ENCODE results near the gene COL1A1. TPM values are rescaled to one million over a fixed set of nuclear protein-coding genes. Genes with fewer than 3 reads are reported as not detected.

COL1A1 gene
- total RNA-seq, 1 donor from 2014 or later, result 10.1 TPM

DNA sequence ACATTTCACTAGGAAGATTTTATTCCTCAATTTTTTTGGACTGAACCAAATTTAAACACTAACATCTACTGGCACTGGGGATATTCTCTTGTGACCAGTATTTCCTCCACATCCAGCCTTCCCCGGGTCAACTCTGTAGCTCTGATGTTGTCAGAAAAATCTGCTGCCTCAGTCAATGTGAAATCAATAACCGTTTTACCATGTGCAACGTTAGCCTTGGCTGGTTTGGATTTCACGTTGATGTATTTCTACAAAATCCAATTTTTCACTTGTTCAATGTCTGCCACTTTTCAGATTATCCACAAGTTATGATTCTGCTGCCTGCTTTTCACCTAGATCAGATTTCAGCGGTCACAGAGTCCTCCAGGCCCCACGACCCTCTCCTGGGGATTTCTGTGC is 28.5 kb downstream of the COL1A1 start:
- no peak for DNase-seq
- Mint-ChIP-seq H3K27ac (ENCODE audit: unreplicated experiment) (peak overlapping the region; percentile 5), H3K9me3 (ENCODE audit: unreplicated experiment) (peaks cover 9% of the 10 kb centered on the region), H3K4me3 (ENCODE audit: unreplicated experiment) (peak overlapping the region; percentile 26), H3K27me3 (ENCODE audit: unreplicated experiment) (peaks cover 9% of the 10 kb centered on the region), H3K4me1 (ENCODE audit: low read depth, unreplicated experiment) (peaks cover 34% of the 10 kb centered on the region), H3K36me3 (ENCODE audit: unreplicated experiment) (no peaks in the 10 kb centered on the region)
- no peak for TF ChIP-seq CTCF (IDR thresholded peaks at IDR 0.05; ENCODE audit: partially characterized antibody, unreplicated experiment)

DNA sequence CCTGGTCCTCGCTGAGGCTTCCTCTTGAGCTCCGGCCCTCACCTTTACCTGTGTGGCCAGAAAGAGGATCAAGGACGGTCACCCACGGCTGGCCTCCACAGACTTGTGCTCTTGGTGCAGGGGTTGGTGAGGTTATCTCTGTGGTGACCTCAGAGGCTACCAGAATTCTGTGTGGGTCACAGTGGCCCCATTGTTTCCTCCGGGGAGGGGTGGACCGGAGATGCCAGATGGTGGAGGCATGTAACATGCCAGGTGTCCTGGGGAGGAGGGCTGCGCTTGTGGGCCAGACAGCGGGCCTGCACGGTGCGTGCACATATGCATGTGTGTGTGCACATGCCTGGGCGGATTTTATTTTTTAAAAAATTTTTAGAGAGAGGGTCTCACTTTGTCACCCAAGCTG is 29.3 kb downstream of the COL1A1 start:
- peak overlapping the region; percentile 49 for H3K4me3 Mint-ChIP-seq (ENCODE audit: unreplicated experiment)
- peak overlapping the region; percentile 85 for H3K27ac Mint-ChIP-seq (ENCODE audit: unreplicated experiment)
- H3K4me1 Mint-ChIP-seq (ENCODE audit: low read depth, unreplicated experiment), result peaks cover 32% of the 10 kb centered on the region
- no peak for DNase-seq
- peaks cover 10% of the 10 kb centered on the region for H3K27me3 Mint-ChIP-seq (ENCODE audit: unreplicated experiment)
- peaks cover 9% of the 10 kb centered on the region for H3K9me3 Mint-ChIP-seq (ENCODE audit: unreplicated experiment)
- no peak for TF ChIP-seq CTCF (IDR thresholded peaks at IDR 0.05; ENCODE audit: partially characterized antibody, unreplicated experiment)
- H3K36me3 Mint-ChIP-seq (ENCODE audit: unreplicated experiment), result no peaks in the 10 kb centered on the region

DNA sequence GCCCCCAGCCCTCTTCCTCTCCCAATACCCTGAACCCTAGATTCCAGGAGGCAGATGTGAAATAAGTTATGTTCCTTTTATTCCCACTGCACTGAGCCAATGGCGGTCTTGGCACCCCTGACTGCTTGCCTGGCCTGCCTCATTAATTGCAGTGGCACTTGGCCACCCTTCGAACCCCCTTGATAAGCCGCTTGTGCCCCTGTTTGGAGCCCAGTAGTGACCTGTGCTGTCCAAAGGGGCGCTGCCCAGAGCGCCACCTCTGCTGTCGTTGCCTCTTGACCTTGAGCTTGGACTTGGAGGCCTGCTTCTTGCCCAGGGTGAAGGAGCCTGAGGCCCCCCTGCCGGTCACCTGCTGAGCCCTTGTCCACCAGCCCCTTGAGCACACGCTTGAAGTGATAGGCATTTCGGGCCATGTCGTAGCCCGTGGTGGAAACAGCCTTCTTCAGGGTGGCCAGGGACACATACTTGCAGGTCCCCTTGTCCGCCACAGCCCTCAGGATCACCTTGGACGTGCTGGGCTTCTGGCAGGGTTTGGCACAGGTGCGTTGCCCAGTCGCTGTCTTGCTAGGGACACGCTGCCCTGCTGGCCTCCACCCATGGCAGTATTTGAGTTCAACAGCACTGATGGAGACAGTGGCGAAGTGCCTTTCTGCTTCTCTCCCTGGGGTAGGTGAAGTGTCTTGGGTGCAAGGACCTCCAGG is 29.9 kb downstream of the COL1A1 start:
- Mint-ChIP-seq H3K4me1 (ENCODE audit: low read depth, unreplicated experiment) (peaks cover 31% of the 10 kb centered on the region), H3K27me3 (ENCODE audit: unreplicated experiment) (peaks cover 12% of the 10 kb centered on the region), H3K9me3 (ENCODE audit: unreplicated experiment) (peaks cover 7% of the 10 kb centered on the region), H3K27ac (ENCODE audit: unreplicated experiment) (peak overlapping the region; percentile 85), H3K4me3 (ENCODE audit: unreplicated experiment) (peak overlapping the region; percentile 49), H3K36me3 (ENCODE audit: unreplicated experiment) (no peaks in the 10 kb centered on the region)
- TF ChIP-seq CTCF (IDR thresholded peaks at IDR 0.05; ENCODE audit: partially characterized antibody, unreplicated experiment), result no peak
- peak; percentile 5 for DNase-seq

- Mint-ChIP-seq H3K27ac (ENCODE audit: unreplicated experiment) (peak overlapping the region; percentile 59), H3K4me3 (ENCODE audit: unreplicated experiment) (no peak overlapping the region), H3K4me1 (ENCODE audit: low read depth, unreplicated experiment) (peaks cover 31% of the 10 kb centered on the region), H3K9me3 (ENCODE audit: unreplicated experiment) (peaks cover 7% of the 10 kb centered on the region), H3K36me3 (ENCODE audit: unreplicated experiment) (no peaks in the 10 kb centered on the region), H3K27me3 (ENCODE audit: unreplicated experiment) (peaks cover 12% of the 10 kb centered on the region)
- DNase-seq, result peak; percentile 4
- no peak for TF ChIP-seq CTCF (IDR thresholded peaks at IDR 0.05; ENCODE audit: partially characterized antibody, unreplicated experiment)
Measured at GRCh38 chr17:50170662-50171370, 30.6 kb downstream of the COL1A1 start.

DNA sequence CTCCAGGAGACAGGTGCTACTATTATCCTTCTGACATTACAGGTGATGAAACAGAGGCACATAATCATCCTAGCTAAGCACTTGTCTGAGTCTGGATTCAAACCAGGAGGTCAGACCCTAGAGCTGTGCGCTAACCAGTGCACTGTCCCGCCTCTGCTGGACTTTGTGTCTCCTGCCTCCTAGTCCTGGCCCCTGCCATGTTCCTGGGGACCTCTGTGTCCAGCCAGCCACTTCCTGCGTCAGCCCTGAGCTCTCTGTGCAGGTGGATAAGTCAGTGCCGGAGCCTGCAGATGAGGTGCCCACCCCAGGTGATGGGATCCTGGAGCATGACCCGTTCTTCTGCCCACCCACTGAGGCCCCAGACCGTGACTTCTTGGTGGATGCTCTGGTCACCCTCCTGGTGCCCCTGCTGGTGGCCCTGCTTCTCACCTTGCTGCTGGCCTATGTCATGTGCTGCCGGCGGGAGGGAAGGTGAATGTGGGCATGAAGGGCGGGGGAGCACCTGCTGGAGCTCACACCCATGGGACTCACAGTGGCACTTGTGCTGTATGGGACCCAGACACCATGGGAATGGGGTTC is 31.5 kb downstream of the COL1A1 start:
- no peak for TF ChIP-seq CTCF (IDR thresholded peaks at IDR 0.05; ENCODE audit: partially characterized antibody, unreplicated experiment)
- Mint-ChIP-seq H3K36me3 (ENCODE audit: unreplicated experiment) (no peaks in the 10 kb centered on the region), H3K4me3 (ENCODE audit: unreplicated experiment) (no peak overlapping the region), H3K27me3 (ENCODE audit: unreplicated experiment) (peaks cover 10% of the 10 kb centered on the region), H3K9me3 (ENCODE audit: unreplicated experiment) (peaks cover 7% of the 10 kb centered on the region), H3K4me1 (ENCODE audit: low read depth, unreplicated experiment) (peaks cover 31% of the 10 kb centered on the region), H3K27ac (ENCODE audit: unreplicated experiment) (no peak overlapping the region)
- DNase-seq, result no peak
